Raji (cell line): Measurements from ENCODE around the gene E2F6.

ENCODE experiments used
- POLR2A ChIP-seq: IDR thresholded peaks from 2 replicates; pipeline ENCODE4 v1.6.1; 2011; ENCODE audit warnings: low read depth, low read length, control low read depth; ENCODE audit not compliant: insufficient read depth

Gene E2F6

GRCh38 chr2:11399438-11399762 lies 66.6 kb downstream of the E2F6 start:
- TF ChIP-seq POLR2A = no peak

GRCh38 chr2:11398750-11399437 lies 67.1 kb downstream of the E2F6 start:
- no peak for TF ChIP-seq POLR2A

- TF ChIP-seq POLR2A = no peak
Observed at GRCh38 chr2:11397513-11397912, 68.4 kb downstream of the E2F6 start.

GRCh38 chr2:11396467-11397445 lies 69.2 kb downstream of the E2F6 start:
- TF ChIP-seq POLR2A = no peak

GRCh38 chr2:11396021-11396420 lies 69.9 kb downstream of the E2F6 start:
- no peak for TF ChIP-seq POLR2A

- TF ChIP-seq POLR2A = no peak
Observed at GRCh38 chr2:11395389-11395788, 70.6 kb downstream of the E2F6 start.
